Measurements from ENCODE around the gene PHLPP1. TPM values are rescaled to one million over a fixed set of nuclear protein-coding genes. Genes with fewer than 3 reads are reported as not detected.

Gene PHLPP1
- total and polyA plus RNA-seq, 2 of the 4 experiments (the other 2 are of a cell fraction) = 3.3 to 3.6 TPM

- in situ Hi-C loops (cut with MboI; ENCODE audit: low sequenced_read_pairs) (no loop called here), intact Hi-C loops (cut with micrococcal nuclease) (no loop called here), dilution Hi-C loops (cut with HindIII; ENCODE audit: low sequenced_read_pairs, unreplicated experiment) (no loop called here)
- no peak overlapping the region for H3K18ac ChIP-seq (ENCODE audit: low read depth, low read length)
- H3K4ac ChIP-seq (ENCODE audit: low read depth, low read length) = no peak overlapping the region
- no CpG with 5 or more reads among the region's 1 CpG for whole genome bisulfite sequencing, 2 experiments (ENCODE audit: extremely low coverage in 2 of 2, insufficient read length in 1 of 2)
- peaks cover 11% of the 10 kb centered on the region for H3K4me1 ChIP-seq (ENCODE audit: control insufficient read depth, insufficient read depth, low read length)
- H3K9me1 ChIP-seq (ENCODE audit: insufficient read depth, low read length) = peaks cover 8% of the 10 kb centered on the region; the same call in 1 of the 2 replicates
- H2AK5ac ChIP-seq (ENCODE audit: low read depth, low read length) = no peak overlapping the region
- no peak overlapping the region for H3K56ac ChIP-seq (ENCODE audit: extremely low read depth, insufficient read depth, low read length)
- peaks cover 14 to 40% of the 10 kb centered on the region in 2 experiments; a peak in 3 of 4 replicates for H3K79me1 ChIP-seq (ENCODE audit: low read depth in 1 of 2, low read length in 2 of 2)
- no peak overlapping the region for H2AK9ac ChIP-seq (replicated peaks; ENCODE audit: low read depth, low read length, poor library complexity)
- H3K36me3 ChIP-seq (ENCODE audit: control insufficient read depth, insufficient read depth, low read length) = no peaks in the 10 kb centered on the region
- TF ChIP-seq BHLHE40 (IDR thresholded peaks at IDR 0.05; ENCODE audit: low read depth, low read length) (no peak), CTCF (conservative IDR thresholded peaks at IDR 0.05; ENCODE audit: low read depth, low read length) (no peak), MXI1 (IDR thresholded peaks at IDR 0.05; ENCODE audit: borderline replicate concordance, low read depth, low read length) (no peak), USF2 (IDR thresholded peaks at IDR 0.05; ENCODE audit: low read depth, low read length) (no peak), ELK1 (IDR thresholded peaks at IDR 0.05; ENCODE audit: borderline replicate concordance, low read depth, low read length) (no peak), RAD21 (IDR thresholded peaks at IDR 0.05; ENCODE audit: low read length) (no peak), FOS (IDR thresholded peaks at IDR 0.05; ENCODE audit: low read depth, low read length) (no peak), RFX5 (IDR thresholded peaks at IDR 0.05; ENCODE audit: low read depth, low read length) (no peak), NFE2L2 (IDR thresholded peaks at IDR 0.05; ENCODE audit: low read depth, low read length) (no peak), POLR2A (IDR thresholded peaks at IDR 0.05; ENCODE audit: low read depth, low read length) (no peak), SMC3 (IDR thresholded peaks at IDR 0.05; ENCODE audit: low read depth, low read length) (no peak), CEBPB (IDR thresholded peaks at IDR 0.05; ENCODE audit: low read depth, low read length) (no peak), RCOR1 (IDR thresholded peaks at IDR 0.05; ENCODE audit: insufficient replicate concordance, low read length) (no peak), CHD1 (IDR thresholded peaks at IDR 0.05; ENCODE audit: low read depth, low read length) (no peak)
- no TSS peak for BruUV-seq (replicated peaks)
- ChIA-PET POLR2A (ENCODE audit: unreplicated experiment) (no interaction called here), CTCF (no interaction called here)
- no peaks in the 10 kb centered on the region for H4K20me1 ChIP-seq (ENCODE audit: insufficient read depth, low read length)
- no peak overlapping the region for H2BK15ac ChIP-seq (ENCODE audit: low read depth, low read length)
- H3K23ac ChIP-seq (ENCODE audit: low read depth, low read length) = no peak overlapping the region
- no peaks in the 10 kb centered on the region for H3K27me3 ChIP-seq (ENCODE audit: control insufficient read depth, insufficient read depth, low read length)
- no peak overlapping the region for H2AFZ ChIP-seq (replicated peaks; ENCODE audit: low read length, poor library complexity)
- H4K8ac ChIP-seq (ENCODE audit: low read depth in 2 of 2, low read length in 2 of 2) = no peak overlapping the region
- H3K27ac ChIP-seq (ENCODE audit: insufficient read depth, low read length) = no peak overlapping the region
- H3K4me2 ChIP-seq (ENCODE audit: low read depth, low read length) = no peak overlapping the region
- H2BK5ac ChIP-seq (ENCODE audit: low read depth, low read length, poor library complexity, severe bottlenecking) = no peak overlapping the region
- ATAC-seq (ENCODE audit: low read depth) (no peak), DNase-seq (no peak)
- no peak overlapping the region for H4K91ac ChIP-seq (ENCODE audit: insufficient read depth, low read depth, low read length)
- H3K9ac ChIP-seq (ENCODE audit: low read depth, low read length) = no peak overlapping the region
- no peak overlapping the region for H3K4me3 ChIP-seq (ENCODE audit: insufficient read depth, low read depth, low read length)
- H2BK120ac ChIP-seq (ENCODE audit: low read depth, low read length) = no peak overlapping the region
- H3K14ac ChIP-seq (replicated peaks; ENCODE audit: low read depth, low read length) = no peak overlapping the region
- H4K5ac ChIP-seq (ENCODE audit: low read depth, low read length) = no peak overlapping the region
- peaks cover 2% of the 10 kb centered on the region; the same call in 1 of the 2 replicates for H3K9me3 ChIP-seq (ENCODE audit: control insufficient read depth, insufficient read depth, low read length)
- H2BK20ac ChIP-seq (ENCODE audit: low read depth, low read length) = no peak overlapping the region
Observed at GRCh38 chr18:62755454-62755853, 40.1 kb downstream of the PHLPP1 start.

All from IMR-90 (cell line).